HG02623 (cell line): ENCODE data around the gene SPTLC3.

ENCODE experiments used
- ATAC-seq: cut with Tn5 transposase; IDR thresholded peaks from one replicate; pipeline ENCODE4 v1.9.1; 2021; ENCODE audit warnings: moderate library complexity; ENCODE audit not compliant: unreplicated experiment

The SPTLC3 gene

GRCh38 chr20:13174402-13174801 lies 165.6 kb downstream of the SPTLC3 start:
- ATAC-seq, result peak; percentile 75

GRCh38 chr20:13180986-13181889 lies 172.5 kb downstream of the SPTLC3 start:
- no peak for ATAC-seq

GRCh38 chr20:13183005-13183404 lies 174.2 kb downstream of the SPTLC3 start:
- no peak for ATAC-seq

- ATAC-seq, result no peak
Observed at GRCh38 chr20:13186043-13186774, 177.4 kb downstream of the SPTLC3 start.

- no peak for ATAC-seq
Observed at GRCh38 chr20:13187899-13188298, 179.1 kb downstream of the SPTLC3 start.

GRCh38 chr20:13199279-13199678 lies 190.5 kb downstream of the SPTLC3 start:
- ATAC-seq, result no peak

- ATAC-seq, result no peak
Observed at GRCh38 chr20:13200767-13201500, 192.2 kb downstream of the SPTLC3 start.

- no peak for ATAC-seq
Observed at GRCh38 chr20:13202565-13202964, 193.8 kb downstream of the SPTLC3 start.

- no peak for ATAC-seq
Observed at GRCh38 chr20:13205425-13205824, 196.7 kb downstream of the SPTLC3 start.

GRCh38 chr20:13205848-13206434 lies 197.2 kb downstream of the SPTLC3 start:
- no peak for ATAC-seq

- no peak for ATAC-seq
Observed at GRCh38 chr20:13207016-13207415, 198.2 kb downstream of the SPTLC3 start.

- ATAC-seq, result no peak
Observed at GRCh38 chr20:13211956-13212618, 203.3 kb downstream of the SPTLC3 start.

GRCh38 chr20:13212750-13213149 lies 204.0 kb downstream of the SPTLC3 start:
- no peak for ATAC-seq

GRCh38 chr20:13213335-13213734 lies 204.6 kb downstream of the SPTLC3 start:
- no peak for ATAC-seq

- no peak for ATAC-seq
Observed at GRCh38 chr20:13216533-13216932, 207.8 kb downstream of the SPTLC3 start.
